ENCODE results near the gene GRAMD1C. TPM values are rescaled to one million over a fixed set of nuclear protein-coding genes. Genes with fewer than 3 reads are reported as not detected.

Gene GRAMD1C
- total RNA-seq, 1 donor from 2014 or later, result 3.0 TPM

GRCh38 chr3:113927556-113927955 is 89.0 kb downstream of the GRAMD1C start:
- intact Hi-C loops (cut with DNase I), result no loop called here
- DNase-seq (ENCODE audit: low spot score) (no peak), ATAC-seq (no peak)

GRCh38 chr3:113946831-113947230 is 108.2 kb downstream of the GRAMD1C start:
- DNase-seq (ENCODE audit: low spot score) (no peak), ATAC-seq (no peak)
- intact Hi-C loops (cut with DNase I), result no loop called here

GRCh38 chr3:113947372-113948014 is 108.9 kb downstream of the GRAMD1C start, which contains the start of gene ZDHHC23:
ZDHHC23 (plus strand) TSS chr3:113948013; CDS start chr3:113948803, 790 bp downstream.
- DNase-seq (ENCODE audit: low spot score) (peak; percentile 73), ATAC-seq (peak; percentile 83)
- intact Hi-C loops (cut with DNase I), result no loop called here

GRCh38 chr3:113948015-113948917 is 109.7 kb downstream of the GRAMD1C start:
- DNase-seq (ENCODE audit: low spot score) (no peak), ATAC-seq (peak; percentile 53)
- intact Hi-C loops (cut with DNase I), result no loop called here

- DNase-seq (ENCODE audit: low spot score) (no peak), ATAC-seq (no peak)
- intact Hi-C loops (cut with DNase I), result no loop called here
Measured at GRCh38 chr3:113952921-113953320, 114.3 kb downstream of the GRAMD1C start.

- intact Hi-C loops (cut with DNase I), result no loop called here
- no peak for ATAC-seq
- no peak for DNase-seq (ENCODE audit: low spot score)
Measured at GRCh38 chr3:113953677-113954076, 115.1 kb downstream of the GRAMD1C start.

- DNase-seq (ENCODE audit: low spot score), result no peak
- ATAC-seq, result no peak
- intact Hi-C loops (cut with DNase I), result no loop called here
Measured at GRCh38 chr3:113954091-113954685, 115.6 kb downstream of the GRAMD1C start.

GRCh38 chr3:113963879-113964278 is 125.3 kb downstream of the GRAMD1C start:
- DNase-seq (ENCODE audit: low spot score), result no peak
- ATAC-seq, result no peak
- intact Hi-C loops (cut with DNase I), result no loop called here

- intact Hi-C loops (cut with DNase I), result no loop called here
- no peak for DNase-seq (ENCODE audit: low spot score)
- ATAC-seq, result no peak
Measured at GRCh38 chr3:113966172-113966571, 127.6 kb downstream of the GRAMD1C start.

- ATAC-seq (peak; percentile 67), DNase-seq (ENCODE audit: low spot score) (no peak)
- intact Hi-C loops (cut with DNase I), result no loop called here
Measured at GRCh38 chr3:113968986-113969385, 130.4 kb downstream of the GRAMD1C start.

GRCh38 chr3:113977822-113978221 is 139.2 kb downstream of the GRAMD1C start:
- DNase-seq (ENCODE audit: low spot score) (no peak), ATAC-seq (no peak)
- intact Hi-C loops (cut with DNase I), result no loop called here

GRCh38 chr3:113979916-113980315 is 141.3 kb downstream of the GRAMD1C start:
- DNase-seq (ENCODE audit: low spot score) (no peak), ATAC-seq (no peak)
- intact Hi-C loops (cut with DNase I), result no loop called here

- intact Hi-C loops (cut with DNase I), result no loop called here
- no peak for ATAC-seq
- DNase-seq (ENCODE audit: low spot score), result no peak
Measured at GRCh38 chr3:113981803-113982202, 143.2 kb downstream of the GRAMD1C start.

GRCh38 chr3:113983544-113983943 is 145.0 kb downstream of the GRAMD1C start:
- no peak for DNase-seq (ENCODE audit: low spot score)
- no peak for ATAC-seq
- intact Hi-C loops (cut with DNase I), result no loop called here

- no peak for DNase-seq (ENCODE audit: low spot score)
- intact Hi-C loops (cut with DNase I), result no loop called here
- no peak for ATAC-seq
Measured at GRCh38 chr3:113985541-113985940, 147.0 kb downstream of the GRAMD1C start.

Other genes with a start within 250 kb of the GRAMD1C start
- 21.6 TPM for gene USF3, start 142.1 kb upstream of the GRAMD1C start, total RNA-seq
- 75.7 TPM for gene NAA50, start 92.5 kb upstream of the GRAMD1C start, total RNA-seq
- gene ATP6V1A, start 91.8 kb upstream of the GRAMD1C start, total RNA-seq, result 48.6 TPM
- gene ZDHHC23, start 109.2 kb downstream of the GRAMD1C start, total RNA-seq, result 9.6 TPM
- 13.9 TPM for gene CCDC191, start 217.7 kb downstream of the GRAMD1C start, total RNA-seq
- gene QTRT2, start 217.9 kb downstream of the GRAMD1C start, total RNA-seq, result 21.4 TPM